ENCODE measurements around the gene TMEM45A. TPM values are rescaled to one million over a fixed set of nuclear protein-coding genes. Genes with fewer than 3 reads are reported as not detected.

TMEM45A gene
- 4.5 and 7.2 TPM in 2 replicates for total RNA-seq

DNA sequence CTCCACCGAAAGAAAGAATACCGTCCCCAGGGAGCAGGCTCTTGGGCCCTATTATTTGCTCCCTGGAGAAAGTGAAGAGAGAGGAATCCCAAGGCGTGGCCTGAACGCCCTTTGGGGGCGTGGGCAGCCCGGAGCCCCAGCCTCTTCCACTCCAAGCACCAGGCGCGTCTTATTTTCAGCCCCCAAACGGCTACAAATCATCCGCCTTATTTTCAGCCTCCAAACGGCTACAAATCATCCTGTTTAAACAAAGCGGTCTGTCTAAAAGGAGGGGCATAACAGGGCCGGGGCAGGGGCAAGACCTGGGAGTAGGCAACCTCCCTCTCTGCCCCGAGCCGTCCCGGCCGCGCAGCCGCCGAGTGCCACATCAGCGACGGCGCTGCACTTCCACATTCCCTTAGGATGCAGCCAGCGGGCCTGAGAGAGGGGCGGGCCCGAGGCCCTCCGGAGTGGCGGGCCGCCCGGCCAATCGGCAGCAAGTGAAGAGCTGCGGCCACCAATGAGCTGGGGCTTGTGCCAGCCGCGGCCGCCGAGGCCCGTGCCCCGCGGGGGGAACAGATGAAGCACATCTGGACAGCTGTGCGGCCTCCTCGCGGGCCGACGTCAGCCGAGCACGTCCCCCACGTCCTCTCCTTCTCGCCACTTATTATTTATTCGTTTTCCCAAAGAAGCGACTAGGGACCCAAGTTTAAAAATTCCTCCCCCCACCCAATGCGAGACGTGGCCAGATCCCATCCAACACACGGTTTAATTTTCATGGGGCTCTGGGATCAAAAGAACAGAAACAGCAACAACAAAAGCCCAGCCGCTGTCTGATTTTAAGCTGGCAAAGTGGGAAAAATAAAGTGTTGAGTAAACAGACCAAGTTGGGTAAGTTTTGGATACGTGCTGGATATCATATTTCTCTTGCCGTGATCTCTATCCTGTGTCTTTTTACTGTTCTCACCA lies at the start of gene TMEM45A:
TMEM45A (plus strand) TSS at position 561 of the 948 bp plus-strand sequence. CDS start 62,593 bp downstream, outside the sequence.

DNA sequence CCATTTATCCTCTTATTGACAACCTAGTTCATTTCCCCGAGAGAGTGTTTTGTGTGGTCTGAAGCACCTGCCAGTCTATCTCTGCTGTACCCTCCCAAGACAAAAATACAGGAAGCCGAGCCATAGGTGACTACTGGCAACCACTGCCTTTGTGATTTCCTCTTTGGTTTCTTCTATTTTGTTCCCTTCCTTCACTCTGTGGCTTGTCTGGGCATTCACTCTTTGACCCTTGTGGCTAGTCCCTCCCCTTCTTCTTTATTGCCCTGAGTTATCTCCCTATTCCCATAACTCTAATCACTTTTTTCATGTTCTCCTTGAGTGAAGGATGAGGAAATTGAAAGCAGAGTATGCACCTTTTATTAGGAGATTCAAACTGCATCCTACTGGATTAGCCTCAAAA lies 116.9 kb downstream of the TMEM45A start, which contains the start of gene ADGRG7:
ADGRG7 (plus strand) TSS at position 297 of the 400 bp plus-strand sequence. CDS start 256 bp downstream, outside the sequence.

Other genes with a start within 250 kb of the TMEM45A start
- 36.6 and 45.9 TPM in 2 replicates for gene TBC1D23, start 231.6 kb upstream of the TMEM45A start, total RNA-seq
- 14.1 and 14.4 TPM in 2 replicates for gene NIT2, start 157.9 kb upstream of the TMEM45A start, total RNA-seq
- gene TOMM70, start 91.5 kb upstream of the TMEM45A start, total RNA-seq = 38.2 and 47.8 TPM in 2 replicates
- 0.98 and 1.6 TPM in 2 replicates for gene LNP1, start 91.1 kb upstream of the TMEM45A start, total RNA-seq
- gene ADGRG7, start 117.0 kb downstream of the TMEM45A start, total RNA-seq = not detected in 2 replicates
- 87.9 and 89.6 TPM in 2 replicates for gene TFG, start 216.9 kb downstream of the TMEM45A start, total RNA-seq